Hepatocyte (in vitro differentiated cells): ENCODE results near the gene LRMDA.

Experiments
- EZH2phosphoT487 ChIP-seq: fragments of 200-600 bp; sonication (generic); IDR thresholded peaks from one replicate; pipeline ENCODE4 v1.6.1; 2018; ENCODE audit warnings: antibody characterized with exemption, mild to moderate bottlenecking, low read depth, moderate library complexity; ENCODE audit not compliant: unreplicated experiment, severe bottlenecking
- TF ChIP-seq, protein P1 (sequence below): fragments of 200-600 bp; sonication (generic); IDR thresholded peaks from 2 replicates; pipeline ENCODE4 v1.5.1; 2016; ENCODE audit warnings: antibody characterized with exemption, mild to moderate bottlenecking; ENCODE audit not compliant: poor library complexity

DNA sequence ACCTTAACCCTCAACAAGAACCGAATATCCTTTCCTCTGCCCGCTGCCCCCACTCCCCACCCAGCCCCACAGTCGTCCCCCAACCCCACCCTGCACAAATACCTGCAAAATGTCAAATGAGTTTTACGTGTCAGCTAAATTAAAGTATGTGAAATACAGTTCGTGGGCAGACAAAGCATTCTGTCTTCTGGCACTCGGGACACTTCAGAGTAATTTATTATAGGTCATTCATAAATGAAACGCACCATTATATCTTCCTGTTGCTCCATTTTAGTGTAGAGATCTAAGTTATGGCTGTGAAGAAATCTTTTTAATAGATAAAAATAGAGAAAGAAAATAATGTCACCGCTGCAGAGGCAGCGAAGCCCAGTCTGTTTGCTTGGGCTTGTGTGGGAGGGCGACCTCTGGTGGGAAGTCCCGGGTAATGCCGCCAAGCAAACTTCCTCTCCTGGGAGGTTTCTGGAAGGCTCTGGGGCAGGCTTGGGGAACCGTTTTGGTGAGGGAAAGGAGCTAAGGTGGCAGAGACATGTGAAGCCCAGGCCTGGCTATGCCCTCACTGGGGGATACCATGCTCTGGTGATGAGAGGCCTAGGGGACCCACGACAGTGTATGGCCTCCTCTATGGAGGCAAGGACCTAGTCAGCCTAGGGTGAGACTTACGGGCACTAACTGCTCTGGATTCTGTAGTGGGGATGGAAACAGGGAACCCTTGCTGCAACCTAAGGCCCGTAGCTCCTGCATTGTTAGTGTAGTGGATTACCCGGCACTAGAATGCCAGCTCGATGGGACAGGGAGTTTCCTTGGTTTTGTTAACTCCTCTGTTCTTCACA is 604.9 kb downstream of the LRMDA start:
- TF ChIP-seq EZH2phosphoT487 = no peak
- TF ChIP-seq, protein P1, sequence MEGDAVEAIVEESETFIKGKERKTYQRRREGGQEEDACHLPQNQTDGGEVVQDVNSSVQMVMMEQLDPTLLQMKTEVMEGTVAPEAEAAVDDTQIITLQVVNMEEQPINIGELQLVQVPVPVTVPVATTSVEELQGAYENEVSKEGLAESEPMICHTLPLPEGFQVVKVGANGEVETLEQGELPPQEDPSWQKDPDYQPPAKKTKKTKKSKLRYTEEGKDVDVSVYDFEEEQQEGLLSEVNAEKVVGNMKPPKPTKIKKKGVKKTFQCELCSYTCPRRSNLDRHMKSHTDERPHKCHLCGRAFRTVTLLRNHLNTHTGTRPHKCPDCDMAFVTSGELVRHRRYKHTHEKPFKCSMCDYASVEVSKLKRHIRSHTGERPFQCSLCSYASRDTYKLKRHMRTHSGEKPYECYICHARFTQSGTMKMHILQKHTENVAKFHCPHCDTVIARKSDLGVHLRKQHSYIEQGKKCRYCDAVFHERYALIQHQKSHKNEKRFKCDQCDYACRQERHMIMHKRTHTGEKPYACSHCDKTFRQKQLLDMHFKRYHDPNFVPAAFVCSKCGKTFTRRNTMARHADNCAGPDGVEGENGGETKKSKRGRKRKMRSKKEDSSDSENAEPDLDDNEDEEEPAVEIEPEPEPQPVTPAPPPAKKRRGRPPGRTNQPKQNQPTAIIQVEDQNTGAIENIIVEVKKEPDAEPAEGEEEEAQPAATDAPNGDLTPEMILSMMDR = peak; percentile 94
